GM21619 (cell line): Measurements from ENCODE around the gene TAPT1.

Experiments
- ATAC-seq: cut with Tn5 transposase; IDR thresholded peaks from one replicate; pipeline ENCODE4 v1.9.1; 2021; ENCODE audit not compliant: unreplicated experiment

The TAPT1 gene

GRCh38 chr4:16250661-16251365 lies 24.5 kb upstream of the TAPT1 start:
- ATAC-seq, result no peak

GRCh38 chr4:16248605-16249004 lies 22.3 kb upstream of the TAPT1 start:
- ATAC-seq, result no peak

- no peak for ATAC-seq
Measured at GRCh38 chr4:16245241-16245640, 19.0 kb upstream of the TAPT1 start.

GRCh38 chr4:16243285-16243684 lies 17.0 kb upstream of the TAPT1 start:
- no peak for ATAC-seq

GRCh38 chr4:16240300-16240699 lies 14.0 kb upstream of the TAPT1 start:
- ATAC-seq, result no peak

- ATAC-seq, result no peak
Measured at GRCh38 chr4:16239086-16239485, 12.8 kb upstream of the TAPT1 start.

GRCh38 chr4:16238327-16238726 lies 12.1 kb upstream of the TAPT1 start:
- ATAC-seq, result no peak

- ATAC-seq, result no peak
Measured at GRCh38 chr4:16237715-16238114, 11.4 kb upstream of the TAPT1 start.

GRCh38 chr4:16236402-16237023 lies 10.2 kb upstream of the TAPT1 start:
- ATAC-seq, result no peak

- ATAC-seq, result no peak
Measured at GRCh38 chr4:16235209-16235608, 8.9 kb upstream of the TAPT1 start.

GRCh38 chr4:16233569-16234177 lies 7.4 kb upstream of the TAPT1 start:
- no peak for ATAC-seq

GRCh38 chr4:16231570-16232245 lies 5.4 kb upstream of the TAPT1 start:
- no peak for ATAC-seq

- ATAC-seq, result no peak
Measured at GRCh38 chr4:16230308-16230707, 4.0 kb upstream of the TAPT1 start.

- no peak for ATAC-seq
Measured at GRCh38 chr4:16229604-16230003, 3.3 kb upstream of the TAPT1 start.

- no peak for ATAC-seq
Measured at GRCh38 chr4:16227462-16227868, 1.2 kb upstream of the TAPT1 start.

GRCh38 chr4:16226816-16227461 lies 668 bp upstream of the TAPT1 start:
- ATAC-seq, result peak; percentile 35

- no peak for ATAC-seq
Measured at GRCh38 chr4:16225167-16225862, 956 bp downstream of the TAPT1 start.

GRCh38 chr4:16224264-16225166 lies 1.8 kb downstream of the TAPT1 start:
- no peak for ATAC-seq

GRCh38 chr4:16222957-16223527 lies 3.2 kb downstream of the TAPT1 start:
- no peak for ATAC-seq
